Trophoblast cell (in vitro differentiated cells and primary cell): ENCODE results near the gene SCAF1.
"Not testable (repeated sequence)": the region's sequence is repeated elsewhere in the genome, so short reads cannot be mapped to it uniquely, and the experiment has no call there.

ENCODE experiments used
- DNase-seq, 2 donors: peaks; one replicate each; pipeline ENCODE4 v3.0.0-alpha.2; 2016
- H2AFZ ChIP-seq: 2 replicates; pipeline ENCODE4 v1.6.1; 2013; ENCODE audit warnings: low read length, moderate library complexity, mild to moderate bottlenecking; ENCODE audit not compliant: insufficient read depth, poor library complexity
- H2AK5ac ChIP-seq: 2 replicates; pipeline ENCODE4 v1.6.1; 2013; ENCODE audit warnings: mild to moderate bottlenecking, low read length
- H2BK120ac ChIP-seq: 2 replicates; pipeline ENCODE4 v1.6.1; 2013; ENCODE audit warnings: low read length, mild to moderate bottlenecking, moderate library complexity; ENCODE audit not compliant: insufficient read depth, poor library complexity
- H2BK12ac ChIP-seq: 2 replicates; pipeline ENCODE4 v1.6.1; 2013; ENCODE audit warnings: mild to moderate bottlenecking, low read length, moderate library complexity
- H2BK5ac ChIP-seq: 2 replicates; pipeline ENCODE4 v1.6.1; 2013; ENCODE audit warnings: low read length, low read depth, moderate library complexity, mild to moderate bottlenecking; ENCODE audit not compliant: poor library complexity
- H3K14ac ChIP-seq: 2 replicates; pipeline ENCODE4 v1.6.1; 2013; ENCODE audit warnings: mild to moderate bottlenecking, low read length
- H3K18ac ChIP-seq: 2 replicates; pipeline ENCODE4 v1.6.1; 2013; ENCODE audit warnings: mild to moderate bottlenecking, low read length
- H3K23ac ChIP-seq: 2 replicates; pipeline ENCODE4 v1.6.1; 2013; ENCODE audit warnings: low read length
- H3K27ac ChIP-seq: 2 replicates; pipeline ENCODE4 v1.5.1; 2013; ENCODE audit warnings: low read depth, mild to moderate bottlenecking, inconsistent platforms, low read length, moderate library complexity
- H3K27me3 ChIP-seq: 2 replicates; pipeline ENCODE4 v1.6.1; 2013; ENCODE audit warnings: inconsistent platforms, mild to moderate bottlenecking, low read length, moderate library complexity; ENCODE audit not compliant: insufficient read depth
- H3K36me3 ChIP-seq, 2 experiments: 1 replicate in 1 of 2; 2 replicates in 1 of 2; pipeline ENCODE4 v1.6.1; 2013; ENCODE audit warnings: low read length in 2 of 2, mild to moderate bottlenecking in 2 of 2, moderate library complexity in 1 of 2; ENCODE audit not compliant: insufficient read depth in 2 of 2, control insufficient read depth in 1 of 2
- H3K4ac ChIP-seq: 2 replicates; pipeline ENCODE4 v1.6.1; 2013; ENCODE audit warnings: low read depth, mild to moderate bottlenecking, low read length, moderate library complexity
- H3K4me1 ChIP-seq, 2 experiments: 1 replicate in 1 of 2; 2 replicates in 1 of 2; pipeline ENCODE4 v1.6.1; 2013; ENCODE audit warnings: low read length in 2 of 2, mild to moderate bottlenecking in 2 of 2, moderate library complexity in 1 of 2; ENCODE audit not compliant: insufficient read depth in 2 of 2, control insufficient read depth in 1 of 2
- H3K4me2 ChIP-seq: 2 replicates; pipeline ENCODE4 v1.6.1; 2013; ENCODE audit warnings: inconsistent platforms, mild to moderate bottlenecking, low read length, moderate library complexity
- H3K4me3 ChIP-seq: 2 replicates; pipeline ENCODE4 v1.5.1; 2013; ENCODE audit warnings: mild to moderate bottlenecking, low read depth, low read length, inconsistent platforms
- H3K79me1 ChIP-seq: one replicate; pipeline ENCODE4 v1.6.1; 2013; ENCODE audit warnings: low read length
- H3K79me2 ChIP-seq: 2 replicates; pipeline ENCODE4 v1.6.1; 2013; ENCODE audit warnings: low read length, mild to moderate bottlenecking; ENCODE audit not compliant: control insufficient read depth, insufficient read depth, poor library complexity
- H3K9ac ChIP-seq: 2 replicates; pipeline ENCODE4 v1.6.1; 2013; ENCODE audit warnings: mild to moderate bottlenecking, low read length
- H3K9me3 ChIP-seq: 2 replicates; pipeline ENCODE4 v1.6.1; 2013; ENCODE audit warnings: low read depth, mild to moderate bottlenecking, control low read depth, inconsistent platforms, low read length; ENCODE audit not compliant: insufficient read depth
- H4K12ac ChIP-seq: 2 replicates; pipeline ENCODE4 v1.6.1; 2013; ENCODE audit warnings: low read depth, mild to moderate bottlenecking, low read length, moderate library complexity
- H4K8ac ChIP-seq: 2 replicates; pipeline ENCODE4 v1.6.1; 2013; ENCODE audit warnings: low read depth, mild to moderate bottlenecking, low read length, moderate library complexity
- H4K91ac ChIP-seq: one replicate; pipeline ENCODE4 v1.6.1; 2013; ENCODE audit warnings: low read depth, mild to moderate bottlenecking, low read length, moderate library complexity
- WGBS: extraction: QIAGEN DNeasy Blood & Tissue Kit; methylation state at CpG from one replicate; pipeline ENCODE4 v1.1.7; 2013; ENCODE audit warnings: missing lambda C conversion rate; ENCODE audit not compliant: insufficient read length, insufficient coverage; ENCODE audit errors: extremely low coverage; 5-methylcytosine and 5-hydroxymethylcytosine counted together

Gene SCAF1

DNA sequence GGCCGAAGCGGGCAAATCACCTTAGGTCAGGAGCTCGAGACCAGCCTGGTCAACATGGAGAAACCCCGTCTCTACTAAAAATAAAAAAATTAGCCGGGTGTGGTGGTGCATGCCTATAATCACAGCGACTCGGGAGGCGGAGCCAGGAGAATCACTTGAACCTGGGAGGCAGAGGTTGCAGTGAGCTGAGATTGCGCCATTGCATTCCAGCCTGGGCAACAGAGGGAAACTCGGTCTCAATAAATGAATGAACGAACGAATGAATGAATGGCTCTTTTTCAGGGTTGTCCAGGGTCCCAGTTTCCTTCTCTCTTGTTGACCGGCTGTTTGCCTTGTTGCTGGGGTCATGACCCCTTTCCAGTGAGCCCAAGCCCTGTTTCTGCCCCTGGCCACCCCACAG, 24.1 kb upstream of the SCAF1 start:
- H2AFZ ChIP-seq, H2BK12ac ChIP-seq, H3K23ac ChIP-seq, H3K18ac ChIP-seq, H3K4me2 ChIP-seq, H3K27ac ChIP-seq, H3K27me3 ChIP-seq, H2BK5ac ChIP-seq, H3K79me2 ChIP-seq, H3K4me3 ChIP-seq, H2AK5ac ChIP-seq, H4K8ac ChIP-seq, H3K14ac ChIP-seq, H3K4me1 ChIP-seq, H4K12ac ChIP-seq, H4K91ac ChIP-seq, H3K79me1 ChIP-seq, H3K4ac ChIP-seq, H3K9ac ChIP-seq, H2BK120ac ChIP-seq, H3K9me3 ChIP-seq: not testable (repeated sequence)
- WGBS = no CpG with 5 or more reads among the region's 13 CpGs
- peak in 1 of 2 donors; percentile 9 for DNase-seq
- H3K36me3 ChIP-seq = peaks cover 52 to 65% of the 10 kb centered on the region in 2 experiments

GRCh38 chr19:49624967-49625910, 16.8 kb upstream of the SCAF1 start:
- H2BK5ac ChIP-seq = no peak overlapping the region
- H4K91ac ChIP-seq = no peak overlapping the region
- no peak overlapping the region for H3K4me2 ChIP-seq
- no peak overlapping the region for H3K9ac ChIP-seq
- no peak overlapping the region for H3K23ac ChIP-seq
- H4K8ac ChIP-seq = no peak overlapping the region
- H3K36me3 ChIP-seq = peaks cover 33 to 39% of the 10 kb centered on the region in 2 experiments
- H3K14ac ChIP-seq = no peak overlapping the region
- no peaks in the 10 kb centered on the region for H3K27me3 ChIP-seq
- no peak overlapping the region for H3K4ac ChIP-seq
- no CpG with 5 or more reads among the region's 27 CpGs for WGBS
- no peak overlapping the region for H2AFZ ChIP-seq
- H3K4me3 ChIP-seq = no peak overlapping the region
- H4K12ac ChIP-seq = no peak overlapping the region
- H2BK12ac ChIP-seq = no peak overlapping the region
- no peak overlapping the region for H2AK5ac ChIP-seq
- H2BK120ac ChIP-seq = no peak overlapping the region
- no peaks in the 10 kb centered on the region for H3K4me1 ChIP-seq
- H3K79me1 ChIP-seq = no peaks in the 10 kb centered on the region
- no peaks in the 10 kb centered on the region for H3K79me2 ChIP-seq
- no peak for DNase-seq
- H3K18ac ChIP-seq = no peak overlapping the region
- H3K9me3 ChIP-seq = no peaks in the 10 kb centered on the region
- no peak overlapping the region for H3K27ac ChIP-seq

- no peak for DNase-seq
- H2AK5ac ChIP-seq = no peak overlapping the region
- H2BK120ac ChIP-seq = no peak overlapping the region
- no peak overlapping the region for H2BK12ac ChIP-seq
- H4K8ac ChIP-seq = no peak overlapping the region
- no peaks in the 10 kb centered on the region for H3K27me3 ChIP-seq
- H3K4me1 ChIP-seq = no peaks in the 10 kb centered on the region
- H3K27ac ChIP-seq = no peak overlapping the region
- peaks cover 30 to 33% of the 10 kb centered on the region in 2 experiments for H3K36me3 ChIP-seq
- no peak overlapping the region for H3K14ac ChIP-seq
- H3K4ac ChIP-seq = no peak overlapping the region
- no peak overlapping the region for H3K23ac ChIP-seq
- no peak overlapping the region for H2AFZ ChIP-seq
- H3K4me2 ChIP-seq = no peak overlapping the region
- no peaks in the 10 kb centered on the region for H3K79me1 ChIP-seq
- H3K79me2 ChIP-seq = no peaks in the 10 kb centered on the region
- no peak overlapping the region for H3K9ac ChIP-seq
- no peak overlapping the region for H4K12ac ChIP-seq
- no peak overlapping the region for H3K4me3 ChIP-seq
- H2BK5ac ChIP-seq = no peak overlapping the region
- H3K9me3 ChIP-seq = no peaks in the 10 kb centered on the region
- no peak overlapping the region for H3K18ac ChIP-seq
- no CpG with 5 or more reads among the region's 11 CpGs for WGBS
- H4K91ac ChIP-seq = no peak overlapping the region
Observed at GRCh38 chr19:49626226-49626625, 15.8 kb upstream of the SCAF1 start.

- H3K4ac ChIP-seq = no peak overlapping the region
- H3K4me3 ChIP-seq = no peak overlapping the region
- no peak overlapping the region for H3K18ac ChIP-seq
- no peaks in the 10 kb centered on the region for H3K79me2 ChIP-seq
- no peaks in the 10 kb centered on the region for H3K9me3 ChIP-seq
- no peak overlapping the region for H2BK12ac ChIP-seq
- H3K79me1 ChIP-seq = no peaks in the 10 kb centered on the region
- H2AFZ ChIP-seq = no peak overlapping the region
- no peak overlapping the region for H3K23ac ChIP-seq
- H4K91ac ChIP-seq = no peak overlapping the region
- H2BK5ac ChIP-seq = no peak overlapping the region
- H3K27ac ChIP-seq = no peak overlapping the region
- H4K12ac ChIP-seq = no peak overlapping the region
- no peak overlapping the region for H3K9ac ChIP-seq
- H3K36me3 ChIP-seq = peaks cover 19 to 21% of the 10 kb centered on the region in 2 experiments
- H3K4me2 ChIP-seq = no peak overlapping the region
- no peak overlapping the region for H2AK5ac ChIP-seq
- H2BK120ac ChIP-seq = no peak overlapping the region
- peaks cover 0 to 4% of the 10 kb centered on the region in 2 experiments for H3K4me1 ChIP-seq
- H4K8ac ChIP-seq = no peak overlapping the region
- H3K27me3 ChIP-seq = no peaks in the 10 kb centered on the region
- no peak for DNase-seq
- H3K14ac ChIP-seq = no peak overlapping the region
- WGBS = no CpG with 5 or more reads among the region's 9 CpGs
Observed at GRCh38 chr19:49629659-49630058, 12.3 kb upstream of the SCAF1 start.
